Right atrium auricular region (tissue), 2 donors: ENCODE data around the gene GP9. TPM values are rescaled to one million over a fixed set of nuclear protein-coding genes. Genes with fewer than 3 reads are reported as not detected.

Source experiments
- DNase-seq: peaks from one replicate; pipeline ENCODE4 v3.0.0-alpha.2; 2019; ENCODE audit warnings: low spot score
- H3K27ac ChIP-seq, 2 donors: fragments of 200-600 bp; sonication (generic); 1 replicate in 1 of 2; 2 replicates in 1 of 2; pipeline ENCODE4 v1.5.1; 2016 to 2019
- H3K27me3 ChIP-seq, 2 donors: fragments of 200-600 bp; sonication (generic); one replicate each; pipeline versions ENCODE4 v1.5.1 to v1.6.0; 2017 to 2019
- H3K36me3 ChIP-seq: fragments of 200-600 bp; sonication (generic); one replicate; pipeline ENCODE4 v1.5.1; 2016
- H3K4me1 ChIP-seq, 2 donors: fragments of 200-600 bp; sonication (generic); one replicate each; pipeline versions ENCODE4 v1.5.1 to v1.6.0; 2017 to 2019
- H3K4me3 ChIP-seq, 2 donors: fragments of 200-600 bp; sonication (generic); 1 replicate in 1 of 2; 2 replicates in 1 of 2; pipeline ENCODE4 v1.5.1; 2017 to 2019; ENCODE audit warnings: mild to moderate bottlenecking in 1 of 2, moderate library complexity in 1 of 2
- H3K9me3 ChIP-seq, 2 donors: fragments of 200-600 bp; sonication (generic); one replicate each; pipeline ENCODE4 v1.5.1; 2019
- total RNA-seq, 2 donors: library from RNA; depleted of rRNA; stranded (reverse); fragments of >200 nt; gene quantifications; one replicate each; pipeline ENCODE4 v1.1.0, GENCODE V29; 2016
- TF ChIP-seq, protein P1 (sequence below), 2 donors: fragments of 200-600 bp; sonication (generic); IDR thresholded peaks; one replicate each; pipeline ENCODE4 v1.5.1; 2019; ENCODE audit warnings: antibody characterized with exemption in 2 of 2

Gene GP9
- total RNA-seq, 2 donors from 2014 or later, result not detected

DNA sequence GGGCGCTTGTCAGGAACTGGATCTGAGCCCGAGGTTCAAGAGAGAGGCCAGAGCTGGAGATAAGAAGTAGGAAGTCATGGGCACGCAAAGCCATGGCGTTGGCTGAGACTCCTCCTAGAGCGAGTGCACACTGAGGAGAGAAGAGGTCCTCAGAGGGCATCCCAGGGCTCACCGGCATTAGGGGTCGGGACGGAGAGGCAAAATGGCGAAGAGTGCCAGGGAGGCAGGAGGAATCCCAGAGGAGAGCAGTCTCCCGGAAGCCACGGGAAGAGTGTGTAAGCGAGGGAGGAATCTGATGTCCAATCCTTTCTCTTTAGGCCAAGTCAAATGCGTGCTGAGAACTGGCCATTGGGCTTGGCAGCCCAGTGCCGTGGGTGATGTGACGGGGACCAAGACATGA, 35.5 kb upstream of the GP9 start:
- Histone ChIP-seq H3K4me3 (no peak overlapping the region), H3K9me3 (no peaks in the 10 kb centered on the region), H3K27me3 (no peaks in the 10 kb centered on the region), H3K36me3 (no peaks in the 10 kb centered on the region), H3K27ac (peak overlapping the region; percentile 62 to 72), H3K4me1 (peaks cover 0 to 62% of the 10 kb centered on the region in 2 donors)
- DNase-seq, result no peak
- TF ChIP-seq, protein P1, sequence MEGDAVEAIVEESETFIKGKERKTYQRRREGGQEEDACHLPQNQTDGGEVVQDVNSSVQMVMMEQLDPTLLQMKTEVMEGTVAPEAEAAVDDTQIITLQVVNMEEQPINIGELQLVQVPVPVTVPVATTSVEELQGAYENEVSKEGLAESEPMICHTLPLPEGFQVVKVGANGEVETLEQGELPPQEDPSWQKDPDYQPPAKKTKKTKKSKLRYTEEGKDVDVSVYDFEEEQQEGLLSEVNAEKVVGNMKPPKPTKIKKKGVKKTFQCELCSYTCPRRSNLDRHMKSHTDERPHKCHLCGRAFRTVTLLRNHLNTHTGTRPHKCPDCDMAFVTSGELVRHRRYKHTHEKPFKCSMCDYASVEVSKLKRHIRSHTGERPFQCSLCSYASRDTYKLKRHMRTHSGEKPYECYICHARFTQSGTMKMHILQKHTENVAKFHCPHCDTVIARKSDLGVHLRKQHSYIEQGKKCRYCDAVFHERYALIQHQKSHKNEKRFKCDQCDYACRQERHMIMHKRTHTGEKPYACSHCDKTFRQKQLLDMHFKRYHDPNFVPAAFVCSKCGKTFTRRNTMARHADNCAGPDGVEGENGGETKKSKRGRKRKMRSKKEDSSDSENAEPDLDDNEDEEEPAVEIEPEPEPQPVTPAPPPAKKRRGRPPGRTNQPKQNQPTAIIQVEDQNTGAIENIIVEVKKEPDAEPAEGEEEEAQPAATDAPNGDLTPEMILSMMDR (IDR thresholded peaks at IDR 0.05), result no peak

GRCh38 chr3:129025691-129026435, 34.7 kb upstream of the GP9 start:
- Histone ChIP-seq H3K9me3 (no peaks in the 10 kb centered on the region), H3K27ac (peak overlapping the region; percentile 62 to 72), H3K36me3 (no peaks in the 10 kb centered on the region), H3K27me3 (no peaks in the 10 kb centered on the region), H3K4me1 (peaks cover 0 to 58% of the 10 kb centered on the region in 2 donors), H3K4me3 (no peak overlapping the region)
- DNase-seq, result no peak
- TF ChIP-seq, protein P1 (IDR thresholded peaks at IDR 0.05), result no peak

GRCh38 chr3:129026728-129027543, 33.6 kb upstream of the GP9 start:
- TF ChIP-seq, protein P1 (IDR thresholded peaks at IDR 0.05), result peak; percentile 67 to 88
- Histone ChIP-seq H3K36me3 (no peaks in the 10 kb centered on the region), H3K9me3 (no peaks in the 10 kb centered on the region), H3K27ac (peak overlapping the region; percentile 60 to 72), H3K4me3 (peak overlapping the region; percentile 48 to 60), H3K27me3 (no peaks in the 10 kb centered on the region), H3K4me1 (peaks cover 0 to 49% of the 10 kb centered on the region in 2 donors)
- DNase-seq, result peak; percentile 95

- no peaks in the 10 kb centered on the region for H3K27me3 ChIP-seq
- no peaks in the 10 kb centered on the region for H3K9me3 ChIP-seq
- no peaks in the 10 kb centered on the region for H3K36me3 ChIP-seq
- peaks cover 0 to 43% of the 10 kb centered on the region in 2 donors for H3K4me1 ChIP-seq
- DNase-seq, result no peak
- TF ChIP-seq, protein P1 (IDR thresholded peaks at IDR 0.05), result no peak
- peak overlapping the region; percentile 48 to 60 for H3K4me3 ChIP-seq
- peak overlapping the region; percentile 3 to 72 for H3K27ac ChIP-seq
Measured at GRCh38 chr3:129027544-129027880, 33.1 kb upstream of the GP9 start.

DNA sequence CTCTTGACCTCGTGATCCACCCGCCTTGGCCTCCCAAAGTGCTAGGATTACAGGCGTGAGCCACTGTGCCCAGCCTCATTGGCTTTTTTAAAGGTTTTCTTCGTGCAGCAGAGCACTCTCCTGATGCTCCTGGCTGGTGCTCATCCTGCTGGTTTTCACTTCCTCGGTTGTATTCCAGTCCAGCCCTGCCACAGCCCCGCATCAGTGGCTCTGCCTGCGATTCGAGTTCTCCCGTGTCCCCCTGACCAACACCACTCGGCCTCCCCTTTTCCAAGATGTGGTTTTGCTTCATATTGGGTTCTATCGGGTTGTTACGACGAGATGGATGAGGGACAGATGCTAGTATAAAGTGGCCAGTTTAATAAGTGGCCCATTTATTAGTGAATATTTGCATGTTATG, 31.7 kb upstream of the GP9 start:
- TF ChIP-seq, protein P1 (IDR thresholded peaks at IDR 0.05), result no peak
- peaks cover 0 to 34% of the 10 kb centered on the region in 2 donors for H3K4me1 ChIP-seq
- H3K27me3 ChIP-seq, result no peaks in the 10 kb centered on the region
- no peak overlapping the region for H3K4me3 ChIP-seq
- no peaks in the 10 kb centered on the region for H3K36me3 ChIP-seq
- no peak for DNase-seq
- H3K27ac ChIP-seq, result no peak overlapping the region
- H3K9me3 ChIP-seq, result no peaks in the 10 kb centered on the region
